Measurements from ENCODE around the gene IGDCC3. TPM values are rescaled to one million over a fixed set of nuclear protein-coding genes. Genes with fewer than 3 reads are reported as not detected.

The IGDCC3 gene
- total and polyA plus RNA-seq, 12 donors: under 0.01 to 0.57 (median 0.16) TPM; not detected in 4

GRCh38 chr15:65409036-65409631 lies 31.3 kb upstream of the IGDCC3 start:
- H3K27ac ChIP-seq: peak overlapping the region in 1 of 10 donors; percentile 59
- intact Hi-C loops (cut with DNase I): no loop called here
- peaks cover 0 to 7% (median 0%) of the 10 kb centered on the region in 9 donors for H3K4me1 ChIP-seq
- 87 to 93% methylated on average over 7 of the region's 7 CpGs for WGBS, 2 donors
- H3K36me3 ChIP-seq: no peaks in the 10 kb centered on the region
- no peak for TF ChIP-seq CTCF (IDR thresholded peaks at IDR 0.05)
- ATAC-seq (peak in 1 of 8 donors; percentile 7), DNase-seq (no peak)
- no peak overlapping the region for H3K4me3 ChIP-seq
- H3K9me3 ChIP-seq: no peaks in the 10 kb centered on the region
- H3K27me3 ChIP-seq: peaks cover 0 to 33% (median 8%) of the 10 kb centered on the region in 7 donors

GRCh38 chr15:65408324-65409035 lies 30.7 kb upstream of the IGDCC3 start:
- peaks cover 0 to 7% (median 0%) of the 10 kb centered on the region in 9 donors for H3K4me1 ChIP-seq
- DNase-seq: no peak
- H3K4me3 ChIP-seq: no peak overlapping the region
- TF ChIP-seq CTCF (IDR thresholded peaks at IDR 0.05): no peak
- peak overlapping the region in 1 of 10 donors; percentile 59 for H3K27ac ChIP-seq
- no peaks in the 10 kb centered on the region for H3K36me3 ChIP-seq
- peaks cover 0 to 37% (median 8%) of the 10 kb centered on the region in 7 donors for H3K27me3 ChIP-seq
- whole genome bisulfite sequencing, 2 donors: 53 to 69% methylated on average over 7 of the region's 7 CpGs
- H3K9me3 ChIP-seq: no peaks in the 10 kb centered on the region
- no peak for ATAC-seq
- intact Hi-C loops (cut with DNase I): no loop called here

GRCh38 chr15:65406424-65407000 lies 28.7 kb upstream of the IGDCC3 start:
- DNase-seq (no peak), ATAC-seq (no peak)
- Histone ChIP-seq H3K36me3 (no peaks in the 10 kb centered on the region), H3K4me1 (peaks cover 0 to 8% (median under 1%) of the 10 kb centered on the region in 9 donors), H3K4me3 (no peak overlapping the region), H3K27ac (no peak overlapping the region), H3K27me3 (peaks cover 0 to 45% (median 8%) of the 10 kb centered on the region in 7 donors), H3K9me3 (no peaks in the 10 kb centered on the region)
- intact Hi-C loops (cut with DNase I): no loop called here
- 87 to 92% methylated on average over 10 of the region's 10 CpGs for WGBS, 2 donors
- no peak for TF ChIP-seq CTCF (IDR thresholded peaks at IDR 0.05)

GRCh38 chr15:65405791-65406423 lies 28.1 kb upstream of the IGDCC3 start:
- 85 to 88% methylated on average over 7 of the region's 7 CpGs for whole genome bisulfite sequencing, 2 donors
- intact Hi-C loops (cut with DNase I): no loop called here
- Histone ChIP-seq H3K4me1 (peaks cover 0 to 10% (median 7%) of the 10 kb centered on the region in 9 donors), H3K27me3 (peaks cover 0 to 42% (median 8%) of the 10 kb centered on the region in 7 donors), H3K36me3 (no peaks in the 10 kb centered on the region), H3K9me3 (no peaks in the 10 kb centered on the region), H3K4me3 (no peak overlapping the region), H3K27ac (no peak overlapping the region)
- no peak for DNase-seq
- TF ChIP-seq CTCF (IDR thresholded peaks at IDR 0.05): no peak
- no peak for ATAC-seq

All from heart right ventricle (tissue), 16 donors.